Medulla oblongata (tissue), 1 donor: ENCODE data around the gene MAEA.

Source experiments
- DNase-seq: peaks from one replicate; pipeline ENCODE4 v3.0.0-alpha.2; 2015; ENCODE audit errors: extremely low spot score

The MAEA gene

DNA sequence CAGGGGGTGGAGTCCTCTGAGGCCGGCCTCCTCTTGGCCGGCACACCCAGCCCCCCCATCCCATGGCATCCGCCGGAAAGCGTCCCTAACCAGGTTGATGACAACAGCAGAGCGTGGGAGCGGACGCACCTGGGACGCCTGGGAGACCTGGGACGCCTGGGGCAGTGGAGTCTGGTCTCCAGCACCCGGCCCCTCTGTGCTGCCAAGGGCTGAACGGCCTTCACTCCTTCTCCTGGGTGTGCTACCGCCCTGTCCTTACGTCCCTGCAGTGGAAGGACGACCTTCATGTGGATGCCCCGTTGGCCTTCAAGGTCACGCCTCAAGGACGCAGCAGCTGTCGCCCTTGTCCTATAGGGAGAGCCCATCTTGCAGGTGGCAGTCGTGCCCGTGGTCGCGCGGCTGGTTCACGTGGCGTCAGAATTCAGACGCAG is 89.7 kb downstream of the MAEA start:
- no peak for DNase-seq

DNA sequence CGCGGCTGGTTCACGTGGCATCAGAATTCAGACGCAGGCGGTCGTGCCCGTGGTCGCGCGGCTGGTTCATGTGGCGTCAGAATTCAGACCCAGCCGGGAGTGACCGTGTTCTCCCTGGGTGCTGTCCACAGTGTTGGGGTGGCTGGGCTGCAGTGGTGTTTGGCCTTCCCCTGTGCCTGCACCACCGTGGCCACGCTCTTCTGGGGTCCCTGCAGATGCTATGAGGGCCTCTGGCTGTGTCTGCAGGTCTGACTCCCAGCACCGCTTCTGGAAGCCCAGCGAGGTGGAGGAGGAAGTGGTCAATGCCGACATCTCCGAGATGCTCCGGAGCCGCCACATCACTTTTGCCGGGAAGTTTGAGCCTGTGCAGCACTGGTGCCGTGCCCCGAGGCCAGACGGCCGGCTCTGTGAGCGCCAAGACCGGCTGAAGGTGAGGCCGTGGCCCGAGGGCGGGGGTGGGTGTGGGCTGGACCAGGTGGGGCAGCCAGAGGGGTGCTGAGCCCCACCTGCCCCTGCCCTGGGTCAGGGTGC is 90.2 kb downstream of the MAEA start:
- no peak for DNase-seq

- no peak for DNase-seq
Observed at GRCh38 chr4:1380368-1381151, 90.9 kb downstream of the MAEA start.

DNA sequence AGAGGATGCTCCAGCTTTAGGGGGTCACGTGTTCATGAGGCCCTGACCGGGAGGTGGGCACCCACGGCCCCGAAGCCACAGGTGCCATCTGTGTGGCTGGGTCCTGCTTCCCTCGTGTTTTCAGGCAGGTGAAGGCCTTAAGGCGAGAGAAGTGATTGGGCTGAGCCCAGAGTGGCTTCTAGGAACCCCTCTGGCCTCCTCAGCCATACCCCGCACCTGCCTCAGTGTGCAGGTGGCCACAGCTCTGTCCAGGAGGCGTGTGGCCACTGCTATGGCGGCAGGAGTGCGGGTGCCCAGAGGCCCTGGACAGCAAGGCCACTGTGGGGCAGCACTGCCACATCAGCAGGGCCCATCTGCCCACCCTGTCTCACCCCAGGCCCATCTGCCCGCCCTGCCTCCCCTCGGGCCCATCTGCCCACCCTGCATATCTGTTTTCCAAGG is 91.5 kb downstream of the MAEA start:
- no peak for DNase-seq

GRCh38 chr4:1381944-1382541 is 92.4 kb downstream of the MAEA start:
- DNase-seq: no peak

- no peak for DNase-seq
Observed at GRCh38 chr4:1382776-1383727, 93.4 kb downstream of the MAEA start.

GRCh38 chr4:1383728-1384591 is 94.3 kb downstream of the MAEA start:
- DNase-seq: no peak

DNA sequence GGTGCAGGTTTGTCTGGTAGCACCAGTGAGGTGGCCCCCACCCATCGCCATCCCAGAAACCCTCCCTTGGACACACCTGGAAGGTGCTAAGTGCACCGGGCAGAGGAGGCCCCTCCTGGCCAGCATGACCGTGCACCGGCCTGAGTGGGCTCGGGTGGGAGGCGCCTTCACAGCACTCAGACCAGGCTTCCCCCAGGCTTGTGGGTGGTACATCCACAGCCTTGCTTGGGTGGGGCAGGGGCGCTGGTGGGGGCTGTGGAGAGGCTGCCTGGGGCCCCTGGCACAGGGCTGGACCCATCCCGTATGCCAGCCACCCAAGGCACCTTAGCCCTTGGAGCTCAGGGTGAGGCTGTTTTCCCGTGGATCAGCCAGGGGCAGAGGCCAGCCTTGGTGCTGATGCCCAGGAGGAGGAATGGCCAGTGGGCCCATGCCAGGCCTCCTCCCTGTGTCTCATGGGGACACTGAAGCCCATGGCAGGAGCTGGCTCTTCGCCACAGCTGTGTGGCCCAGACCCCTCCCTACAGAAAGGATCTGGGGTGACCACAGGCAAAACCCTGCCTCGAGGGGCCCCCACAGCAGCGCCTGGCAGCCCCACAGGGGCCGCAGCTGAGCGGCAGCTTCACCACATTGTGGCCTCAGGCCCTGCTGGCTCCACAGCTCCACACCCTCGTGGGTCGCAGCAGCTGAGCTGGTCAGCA is 95.1 kb downstream of the MAEA start:
- DNase-seq: no peak

DNA sequence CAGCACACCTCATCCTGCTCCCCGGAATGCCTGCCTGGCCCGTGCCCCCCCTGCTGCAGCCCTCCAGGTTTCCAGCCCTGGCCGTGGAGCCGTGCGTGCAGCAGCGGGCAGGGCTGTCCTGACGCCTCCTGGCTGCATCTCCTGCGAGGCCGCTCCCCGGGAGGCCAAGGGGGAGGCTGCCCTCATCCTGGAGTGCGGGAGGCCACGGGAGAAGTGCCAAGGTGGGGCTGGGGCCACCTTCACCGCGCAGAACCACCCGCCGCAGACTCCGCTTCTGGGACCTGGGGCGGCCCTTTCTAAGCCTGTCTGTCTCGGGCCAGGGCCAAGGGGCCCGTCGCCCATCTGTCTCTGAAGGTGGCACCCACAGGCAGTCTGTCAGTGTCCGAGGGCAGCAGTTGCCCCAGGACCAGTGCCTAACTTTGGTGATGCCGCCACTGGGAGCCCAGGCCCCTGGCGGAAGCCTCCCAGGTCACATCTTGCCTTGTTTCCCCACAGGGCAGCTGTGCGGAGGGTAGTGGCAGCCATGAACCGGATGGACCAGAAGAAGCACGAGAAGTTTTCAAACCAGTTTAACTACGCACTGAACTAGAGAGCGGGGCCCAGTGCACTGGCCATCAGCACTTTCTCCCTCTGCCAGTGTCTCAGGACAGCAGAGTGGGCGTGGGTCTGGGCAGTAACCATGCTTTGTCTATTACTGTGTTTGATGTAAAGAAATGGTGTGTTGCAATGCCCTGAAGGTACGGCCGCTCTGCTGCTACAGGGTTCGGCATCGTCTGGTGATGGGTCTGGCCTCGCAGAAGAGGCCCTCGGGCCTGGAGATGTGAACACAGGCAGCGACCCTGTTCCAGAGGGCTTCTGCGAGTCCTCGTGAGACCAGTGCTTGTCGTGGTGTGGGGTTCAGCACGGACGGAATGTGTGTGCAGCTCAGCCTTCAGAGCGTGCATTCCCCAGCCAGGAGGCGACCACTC is 96.0 kb downstream of the MAEA start:
- DNase-seq: no peak
